Activated naive CD4-positive, alpha-beta T cell treated with Interleukin-2 at 50 U/mL for 16 hours (primary cell): ENCODE data around the gene FAM50B.
"Not testable (repeated sequence)": the region's sequence is repeated elsewhere in the genome, so short reads cannot be mapped to it uniquely, and the experiment has no call there.

Experiments
- DNase-seq: peaks from one replicate; pipeline ENCODE4 v3.0.0-alpha.2; 2020

FAM50B gene

GRCh38 chr6:3850451-3851203 is 1.5 kb downstream of the FAM50B start:
- peak; percentile 83 for DNase-seq

DNA sequence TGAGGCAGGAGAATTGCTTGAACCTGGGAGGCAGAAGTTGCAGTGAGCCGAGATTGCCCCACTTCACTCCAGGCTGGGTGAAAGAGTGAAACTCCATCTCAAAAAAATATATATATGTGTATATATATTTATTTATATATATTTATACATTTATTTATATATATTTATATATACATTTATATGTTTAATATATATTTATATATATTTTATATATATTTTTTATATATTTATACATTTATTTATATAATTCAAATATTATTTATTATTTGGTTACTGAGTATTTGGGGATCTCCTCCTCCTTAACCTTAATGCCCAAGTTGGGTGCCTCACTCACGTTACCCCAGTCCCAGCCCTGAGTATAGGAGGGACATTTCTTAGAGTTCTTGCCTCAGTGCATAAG is 2.7 kb downstream of the FAM50B start:
- DNase-seq, result no peak

DNA sequence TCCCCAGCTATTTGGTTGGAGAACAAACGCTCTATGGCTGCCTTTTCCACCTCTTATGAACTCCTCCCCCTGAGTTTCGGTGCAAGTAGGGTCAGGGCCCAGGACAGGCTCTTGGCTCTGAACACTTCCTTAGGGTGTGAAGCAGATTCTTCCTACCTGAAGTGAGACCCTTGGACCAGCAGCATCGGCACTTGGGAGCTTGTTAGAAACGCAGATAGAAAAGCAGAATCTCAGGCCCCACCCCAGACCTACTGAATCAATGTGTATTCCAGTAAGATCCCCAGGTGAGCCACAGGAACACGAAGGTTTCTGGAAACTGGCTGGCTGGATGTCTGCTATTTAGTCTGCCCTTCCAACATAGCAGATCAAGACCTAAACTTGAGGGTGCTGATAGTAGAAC is 3.2 kb downstream of the FAM50B start:
- no peak for DNase-seq

GRCh38 chr6:3855866-3856265 is 6.7 kb downstream of the FAM50B start:
- no peak for DNase-seq

DNA sequence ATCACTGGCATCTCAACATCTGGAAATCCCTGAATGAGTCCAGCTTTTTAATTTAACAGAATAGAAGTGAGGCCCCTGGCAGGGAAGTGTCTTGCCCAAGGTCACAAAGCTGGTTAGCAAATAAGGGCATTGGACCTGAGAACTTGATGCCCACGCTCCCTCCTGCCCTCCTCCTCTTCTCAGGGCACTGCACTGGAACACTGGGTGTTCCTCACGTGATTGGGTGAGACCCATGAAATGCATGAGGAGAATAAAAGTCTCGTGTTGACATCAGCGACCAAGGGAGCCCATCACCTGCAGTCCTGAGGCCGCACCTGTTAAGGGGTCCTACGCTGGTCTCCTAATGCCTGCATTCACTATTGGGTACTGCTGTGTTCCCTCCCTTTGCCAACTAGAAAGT is 7.4 kb downstream of the FAM50B start:
- no peak for DNase-seq

DNA sequence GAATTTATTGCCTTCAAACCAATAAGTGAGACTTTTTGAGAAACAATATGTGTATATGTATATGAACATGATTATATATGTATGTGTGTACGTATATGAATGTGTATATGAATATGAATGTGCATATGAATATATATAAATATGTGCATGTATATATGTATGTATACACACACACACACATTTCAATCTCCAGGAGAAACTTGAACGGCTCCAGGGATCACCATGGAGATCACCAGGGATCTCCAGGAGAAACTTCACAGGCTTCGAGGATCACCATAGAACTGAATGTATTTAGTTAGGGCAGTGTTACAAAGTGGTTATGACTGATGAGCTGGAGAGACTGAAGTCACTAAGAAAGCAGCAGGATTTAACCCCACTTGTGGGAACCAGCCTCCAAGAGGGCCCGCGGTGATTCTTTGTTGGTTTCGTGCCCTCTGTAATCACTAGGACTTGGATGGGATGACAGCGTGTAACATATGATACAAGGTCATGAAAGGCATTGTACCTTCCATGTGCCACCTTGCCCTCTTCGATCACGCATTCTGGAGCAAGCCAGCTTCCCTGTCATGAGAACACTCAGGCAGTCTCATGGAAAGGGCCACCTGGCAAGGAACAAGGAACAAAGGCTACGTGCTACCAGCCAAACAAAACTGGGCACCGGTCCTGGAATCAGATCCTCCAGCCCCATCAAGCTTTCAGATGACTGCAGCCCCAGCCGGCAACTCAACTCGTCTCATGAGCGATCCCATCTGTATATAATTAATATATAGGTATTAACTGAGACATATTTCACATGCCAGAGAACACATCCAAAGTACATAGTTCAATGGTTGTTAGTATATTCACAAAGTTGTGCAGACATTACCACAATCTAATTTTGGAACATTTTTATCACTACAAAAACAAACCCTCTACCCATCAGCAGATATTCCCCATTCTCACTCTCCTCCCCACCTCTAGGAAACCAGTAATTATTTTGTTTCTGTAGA is 8.6 kb downstream of the FAM50B start:
- no peak for DNase-seq

DNA sequence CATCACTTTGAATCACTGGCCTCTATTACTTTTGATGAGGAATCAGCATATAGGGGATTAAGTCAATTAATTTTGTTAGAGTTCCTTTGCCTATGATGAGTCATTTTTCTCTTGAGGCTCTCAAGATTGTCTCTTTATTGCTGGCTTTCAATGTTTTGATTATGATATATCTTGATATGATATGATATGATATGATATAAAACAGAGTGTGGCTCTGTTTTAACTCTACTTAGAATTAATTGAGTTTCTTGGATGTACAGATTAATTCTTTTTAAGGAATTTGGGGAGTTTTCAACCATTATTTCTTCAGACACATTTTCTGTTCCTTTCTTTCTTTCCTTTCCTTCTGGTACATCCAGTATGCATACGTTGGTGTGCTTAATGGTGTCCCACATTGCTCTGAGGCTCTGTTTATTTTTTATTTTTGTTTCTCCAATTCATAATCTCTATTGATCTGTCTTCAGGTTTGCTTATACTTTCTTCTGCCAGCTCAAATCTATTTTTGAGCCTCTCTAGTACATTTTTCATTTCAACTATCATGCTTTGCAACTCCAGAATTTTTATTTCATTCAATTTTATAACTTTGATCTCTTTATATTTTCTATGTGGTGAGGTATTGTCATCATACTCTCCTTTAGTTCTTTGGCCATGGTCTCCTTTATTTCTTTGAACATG is 10.8 kb downstream of the FAM50B start:
- DNase-seq, result no peak

DNA sequence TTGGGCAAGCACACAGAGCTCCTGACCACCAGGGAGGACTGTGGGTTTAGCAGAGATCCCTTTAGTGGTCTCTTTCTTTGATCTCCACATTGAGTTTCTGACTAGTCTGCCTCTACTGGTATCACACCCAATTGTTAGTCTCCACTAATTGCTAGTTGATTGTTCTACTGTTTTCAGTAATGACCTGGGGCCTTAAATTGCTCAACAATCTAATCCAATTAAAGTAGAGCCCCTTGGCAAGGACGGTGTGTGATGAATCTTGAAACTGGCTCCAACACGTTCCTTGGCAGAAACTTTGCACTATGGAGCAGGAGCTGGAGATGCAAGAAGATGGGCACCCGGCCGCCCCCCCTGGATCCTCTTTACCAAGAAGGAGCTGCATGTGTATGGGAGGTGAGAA is 12.3 kb downstream of the FAM50B start:
- no peak for DNase-seq

- no peak for DNase-seq
Observed at GRCh38 chr6:3862038-3862437, 12.9 kb downstream of the FAM50B start.

DNA sequence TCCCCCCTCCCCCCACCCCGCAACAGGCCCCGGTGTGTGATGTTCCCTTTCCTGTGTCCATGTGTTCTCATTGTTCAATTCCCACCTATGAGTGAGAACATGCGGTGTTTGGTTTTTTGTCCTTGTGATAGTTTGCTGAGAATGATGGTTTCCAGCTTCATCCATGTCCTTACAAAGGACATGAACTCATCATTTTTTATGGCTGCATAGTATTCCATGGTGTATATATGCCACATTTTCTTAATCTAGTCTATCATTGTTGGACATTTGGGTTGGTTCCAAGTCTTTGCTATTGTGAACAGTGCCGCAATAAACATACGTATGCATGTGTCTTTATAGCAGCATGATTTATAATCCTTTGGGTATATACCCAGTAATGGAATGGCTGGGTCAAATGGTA is 14.1 kb downstream of the FAM50B start:
- not testable (repeated sequence) for DNase-seq

- no peak for DNase-seq
Observed at GRCh38 chr6:3865463-3865862, 16.3 kb downstream of the FAM50B start.

GRCh38 chr6:3867641-3868502 is 18.7 kb downstream of the FAM50B start:
- DNase-seq, result no peak

- DNase-seq, result no peak
Observed at GRCh38 chr6:3868544-3868943, 19.4 kb downstream of the FAM50B start.

GRCh38 chr6:3869284-3869631 is 20.1 kb downstream of the FAM50B start:
- no peak for DNase-seq

DNA sequence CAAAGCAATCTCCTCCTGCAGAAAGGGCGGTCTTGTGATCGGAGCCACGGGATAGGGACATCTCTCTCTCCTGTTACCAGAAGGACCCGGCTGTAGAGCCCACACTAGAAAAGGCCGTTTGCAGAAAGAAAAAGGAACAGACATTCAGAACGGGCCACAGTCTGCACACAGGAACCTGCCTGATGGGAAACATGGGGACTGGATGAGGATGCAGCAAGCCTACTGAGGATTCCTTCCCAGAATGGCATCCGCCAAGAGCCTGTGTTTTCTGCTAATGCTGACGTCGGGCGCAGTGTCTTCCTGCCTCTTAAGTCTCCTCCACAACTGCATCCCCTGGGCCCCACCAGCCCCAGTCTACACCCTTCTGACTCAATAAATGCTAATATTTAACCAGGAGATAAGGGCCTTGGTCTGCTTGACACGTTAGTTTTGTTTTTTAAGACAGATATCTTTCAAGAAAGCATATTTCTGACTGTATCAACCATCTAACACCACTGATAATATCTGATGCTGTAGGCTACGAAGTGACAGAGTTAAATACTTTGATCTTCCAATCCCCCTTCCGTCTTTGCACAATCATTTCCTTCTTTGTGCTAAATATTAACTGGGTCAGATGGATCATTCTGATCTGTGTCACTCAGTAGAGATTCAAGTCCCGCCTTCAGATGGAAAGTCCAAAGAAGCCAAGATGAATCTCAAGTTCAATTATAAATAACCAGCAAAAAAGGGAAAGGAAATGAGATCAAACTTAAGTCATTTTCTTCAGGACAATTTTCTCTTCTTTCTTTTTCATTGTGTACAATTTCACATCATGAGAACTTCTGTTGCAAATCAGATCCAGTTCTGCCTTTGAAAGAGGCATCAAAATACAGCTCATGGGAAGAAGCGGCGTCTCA is 20.7 kb downstream of the FAM50B start:
- DNase-seq, result peak; percentile 62

DNA sequence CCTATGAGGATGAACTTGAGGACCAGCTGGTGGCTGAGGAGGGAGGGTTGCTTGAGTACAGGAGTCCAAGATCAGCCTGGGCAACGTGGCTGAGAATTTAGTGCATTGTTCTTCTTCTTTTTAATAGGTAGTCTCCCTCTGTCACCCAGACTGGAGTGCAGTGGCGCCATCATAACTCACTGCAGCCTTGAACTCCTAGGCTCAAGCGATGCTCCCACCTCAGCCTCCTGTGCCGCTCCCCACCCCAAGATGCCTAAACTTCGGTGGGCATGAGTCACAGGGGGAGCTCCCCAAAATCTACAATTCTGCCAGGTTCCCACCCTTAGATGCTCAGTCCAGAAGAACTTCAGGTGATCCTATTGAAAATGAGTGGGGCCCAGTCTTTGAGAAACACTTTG is 21.4 kb downstream of the FAM50B start:
- DNase-seq, result no peak

GRCh38 chr6:3871515-3871914 is 22.3 kb downstream of the FAM50B start:
- DNase-seq, result no peak

DNA sequence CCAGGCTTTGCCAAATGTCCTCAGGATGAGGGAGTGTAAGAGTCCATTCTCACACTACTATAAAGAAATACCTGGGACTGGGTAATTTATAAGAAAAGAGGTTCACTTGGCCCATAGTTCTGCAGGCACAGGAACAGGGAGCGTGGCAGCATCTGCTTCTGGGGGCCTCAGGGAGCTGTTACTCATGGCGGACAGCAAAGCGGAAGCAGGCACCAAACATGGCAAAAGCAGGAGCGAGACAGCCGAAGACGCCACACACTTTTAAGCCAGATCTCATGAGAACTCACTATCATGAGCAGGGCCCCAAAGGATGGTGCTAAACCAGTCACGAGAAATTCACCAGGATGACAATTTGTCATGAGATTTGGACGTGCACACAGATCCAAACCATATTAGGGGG is 22.8 kb downstream of the FAM50B start:
- DNase-seq, result no peak

- no peak for DNase-seq
Observed at GRCh38 chr6:3872370-3872854, 23.2 kb downstream of the FAM50B start.

- DNase-seq, result no peak
Observed at GRCh38 chr6:3873051-3873450, 23.9 kb downstream of the FAM50B start.

GRCh38 chr6:3874069-3874468 is 24.9 kb downstream of the FAM50B start:
- DNase-seq, result no peak
